Limb (tissue), 2 donors: Measurements from ENCODE around the gene LRRN4CL.
"Not testable (repeated sequence)": the region's sequence is repeated elsewhere in the genome, so short reads cannot be mapped to it uniquely, and the experiment has no call there.

Experiments
- DNase-seq, 2 donors: peaks; one replicate each; pipeline ENCODE4 v3.0.0-alpha.2; 2016; ENCODE audit errors: extremely low spot score in 2 of 2

Gene LRRN4CL

GRCh38 chr11:62676698-62677097 lies 12.6 kb downstream of the LRRN4CL start:
- DNase-seq = no peak

GRCh38 chr11:62675415-62675814 lies 13.9 kb downstream of the LRRN4CL start:
- not testable (repeated sequence) for DNase-seq

- no peak for DNase-seq
These were observed 16.2 kb downstream of the LRRN4CL start for GRCh38 chr11:62673196-62673525.

GRCh38 chr11:62671608-62672389 lies 17.5 kb downstream of the LRRN4CL start, which contains the start of the genes LBHD1 and UQCC3:
Gene LBHD1, minus strand, starts transcription at chr11:62672267. Its CDS starts 2,236 bp downstream, at chr11:62670031.
Gene UQCC3, plus strand, starts transcription at chr11:62671673. Its CDS starts 73 bp downstream, at chr11:62671746.
- DNase-seq = peak; percentile 87 to 88

- no peak for DNase-seq
These were observed 18.1 kb downstream of the LRRN4CL start for GRCh38 chr11:62671236-62671607.

- no peak for DNase-seq
These were observed 19.7 kb downstream of the LRRN4CL start for GRCh38 chr11:62669420-62670161.

GRCh38 chr11:62667460-62667859 lies 21.9 kb downstream of the LRRN4CL start:
- DNase-seq = no peak

- no peak for DNase-seq
These were observed 22.9 kb downstream of the LRRN4CL start for GRCh38 chr11:62666259-62666926.

GRCh38 chr11:62665599-62666258 lies 23.6 kb downstream of the LRRN4CL start:
- DNase-seq = no peak

GRCh38 chr11:62665075-62665598 lies 24.2 kb downstream of the LRRN4CL start, which contains the start of the genes C11orf98 and CSKMT:
Gene C11orf98, minus strand, starts transcription at chr11:62665210. Its CDS starts 41 bp downstream, at chr11:62665169.
Gene CSKMT, plus strand, starts transcription at chr11:62665312. Its CDS starts 568 bp downstream, at chr11:62665880.
- DNase-seq = peak; percentile 94 to 98

GRCh38 chr11:62664405-62665074 lies 24.8 kb downstream of the LRRN4CL start:
- DNase-seq = no peak

- DNase-seq = no peak
These were observed 32.4 kb downstream of the LRRN4CL start for GRCh38 chr11:62656796-62657429.

GRCh38 chr11:62654297-62654696 lies 35.0 kb downstream of the LRRN4CL start:
- no peak for DNase-seq

GRCh38 chr11:62652161-62653006 lies 36.9 kb downstream of the LRRN4CL start:
- no peak for DNase-seq

GRCh38 chr11:62650283-62650682 lies 39.0 kb downstream of the LRRN4CL start:
- not testable (repeated sequence) for DNase-seq

- no peak for DNase-seq
These were observed 39.8 kb downstream of the LRRN4CL start for GRCh38 chr11:62649486-62649885.

- no peak for DNase-seq
These were observed 40.4 kb downstream of the LRRN4CL start for GRCh38 chr11:62648967-62649364.

- no peak for DNase-seq
These were observed 41.0 kb downstream of the LRRN4CL start for GRCh38 chr11:62648185-62648966.
